H1 (cell line): Measurements from ENCODE around the gene PRMT5. TPM values are rescaled to one million over a fixed set of nuclear protein-coding genes. Genes with fewer than 3 reads are reported as not detected.

Source experiments
- ATF3 ChIP-seq: IDR thresholded peaks from 2 replicates; pipeline ENCODE4 v1.6.1; 2011; ENCODE audit warnings: low read depth, mild to moderate bottlenecking, low read length; ENCODE audit not compliant: insufficient read depth
- CTCF ChIP-seq, 3 experiments: IDR thresholded peaks; 1 replicate in 2 of 3; 2 replicates in 1 of 3; pipeline versions ENCODE4 v1.5.1 to v1.6.1; 2011; ENCODE audit warnings: low read length in 3 of 3, mild to moderate bottlenecking in 3 of 3, inconsistent platforms in 2 of 3, low read depth in 1 of 3, moderate library complexity in 1 of 3; ENCODE audit not compliant: insufficient read depth in 1 of 3; ENCODE audit errors: control extremely low read depth in 1 of 3
- HDAC2 ChIP-seq, 2 experiments: fragments of 300-600 bp in 1 of 2; sonication (generic) in 1 of 2; IDR thresholded peaks; 2 replicates each; pipeline ENCODE4 v1.6.1; 2011 to 2012; ENCODE audit warnings: low read depth in 2 of 2, low read length in 2 of 2, mild to moderate bottlenecking in 2 of 2, moderate library complexity in 2 of 2, borderline replicate concordance in 1 of 2, inconsistent platforms in 1 of 2
- POU5F1 ChIP-seq: IDR thresholded peaks from 2 replicates; pipeline ENCODE4 v1.6.1; 2011; ENCODE audit warnings: low read depth, mild to moderate bottlenecking, low read length, moderate library complexity
- RFX5 ChIP-seq: IDR thresholded peaks from 2 replicates; pipeline ENCODE4 v1.6.1; 2011; ENCODE audit warnings: low read depth, low read length, improper control_type of control experiment, borderline replicate concordance
- polyA plus RNA-seq, 7 experiments: library from polyadenylated mRNA; depleted of rRNA in 3 of 7; stranded (reverse) in 5 of 7; unstranded in 2 of 7; fragments of >200 nt in 5 of 7; fragments of 200-250 nt in 2 of 7; gene quantifications; 1 replicate in 5 of 7; 2 replicates in 1 of 7; 4 replicates in 1 of 7; pipeline versions ENCODE4 v1.2.1 to v1.2.3, GENCODE V29; 2011 to 2013; ENCODE audit warnings: missing spikeins in 2 of 7, mixed read lengths in 2 of 7
- total RNA-seq: library from RNA; stranded (reverse); fragmentation: NEBNext Ultra II Directional; extraction: Animal tissue kit (Norgen Biotek cat#: 25700); gene quantifications from 2 replicates; pipeline ENCODE4 v1.2.1, GENCODE V29; 2021

Gene PRMT5
- total and polyA plus RNA-seq, 2 of the 8 experiments (the other 6 are each of a cell fraction or from before 2014, with no cell fraction given) = 171 to 402 TPM

GRCh38 chr14:22886500-22887259 is 42.5 kb downstream of the PRMT5 start (continued):
- TF ChIP-seq HDAC2 (IDR thresholded peaks at IDR 0.05; ENCODE audit: borderline replicate concordance in 1 of 2, low read depth in 2 of 2, low read length in 2 of 2) (peak; percentile 9 to 83; a peak in 1 of 4 replicates), RFX5 (no peak), CTCF (IDR thresholded peaks at IDR 0.05; ENCODE audit: control extremely low read depth in 1 of 3, insufficient read depth in 1 of 3, low read depth in 1 of 3, low read length in 3 of 3) (peak; percentile 17 to 35 (median 21); a peak in 3 of 4 replicates), ATF3 (no peak), POU5F1 (no peak)
